ENCODE measurements around the gene FNDC3B. TPM values are rescaled to one million over a fixed set of nuclear protein-coding genes. Genes with fewer than 3 reads are reported as not detected.
A peak's percentile ranks its signal among the peaks of the same experiment; 100 is the strongest.

Gene FNDC3B
- total RNA-seq, 1 donor from 2014 or later, result 153 TPM

DNA sequence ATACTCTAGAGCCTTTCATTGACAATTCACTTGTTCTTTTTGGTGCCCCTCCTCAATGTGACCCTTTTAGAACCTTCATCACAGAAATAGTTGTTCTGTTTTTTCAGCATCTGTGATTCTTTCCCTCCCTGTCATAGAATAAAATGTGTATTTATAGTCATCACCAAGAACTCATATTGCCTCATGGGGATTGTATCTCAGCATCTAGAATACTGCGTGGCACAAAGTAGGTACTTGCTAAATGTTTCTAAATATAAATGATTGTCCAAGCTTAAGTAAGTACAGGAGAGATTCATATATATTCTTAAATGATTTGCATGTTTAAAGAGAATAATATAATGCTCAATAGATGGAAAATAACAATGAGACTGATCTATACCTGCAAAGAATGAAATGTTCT lies 190.1 kb downstream of the FNDC3B start:
- TF ChIP-seq, protein P1, sequence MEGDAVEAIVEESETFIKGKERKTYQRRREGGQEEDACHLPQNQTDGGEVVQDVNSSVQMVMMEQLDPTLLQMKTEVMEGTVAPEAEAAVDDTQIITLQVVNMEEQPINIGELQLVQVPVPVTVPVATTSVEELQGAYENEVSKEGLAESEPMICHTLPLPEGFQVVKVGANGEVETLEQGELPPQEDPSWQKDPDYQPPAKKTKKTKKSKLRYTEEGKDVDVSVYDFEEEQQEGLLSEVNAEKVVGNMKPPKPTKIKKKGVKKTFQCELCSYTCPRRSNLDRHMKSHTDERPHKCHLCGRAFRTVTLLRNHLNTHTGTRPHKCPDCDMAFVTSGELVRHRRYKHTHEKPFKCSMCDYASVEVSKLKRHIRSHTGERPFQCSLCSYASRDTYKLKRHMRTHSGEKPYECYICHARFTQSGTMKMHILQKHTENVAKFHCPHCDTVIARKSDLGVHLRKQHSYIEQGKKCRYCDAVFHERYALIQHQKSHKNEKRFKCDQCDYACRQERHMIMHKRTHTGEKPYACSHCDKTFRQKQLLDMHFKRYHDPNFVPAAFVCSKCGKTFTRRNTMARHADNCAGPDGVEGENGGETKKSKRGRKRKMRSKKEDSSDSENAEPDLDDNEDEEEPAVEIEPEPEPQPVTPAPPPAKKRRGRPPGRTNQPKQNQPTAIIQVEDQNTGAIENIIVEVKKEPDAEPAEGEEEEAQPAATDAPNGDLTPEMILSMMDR (IDR thresholded peaks at IDR 0.05), result no peak
- Histone ChIP-seq H3K9me3 (no peaks in the 10 kb centered on the region), H3K27ac (no peak overlapping the region), H3K4me1 (no peaks in the 10 kb centered on the region), H3K27me3 (ENCODE audit: low read depth) (no peaks in the 10 kb centered on the region), H3K36me3 (peaks cover 21% of the 10 kb centered on the region), H3K4me3 (no peak overlapping the region)
- no peak for ATAC-seq
- intact Hi-C loops (cut with DNase I), result no loop called here
- DNase-seq, result no peak

DNA sequence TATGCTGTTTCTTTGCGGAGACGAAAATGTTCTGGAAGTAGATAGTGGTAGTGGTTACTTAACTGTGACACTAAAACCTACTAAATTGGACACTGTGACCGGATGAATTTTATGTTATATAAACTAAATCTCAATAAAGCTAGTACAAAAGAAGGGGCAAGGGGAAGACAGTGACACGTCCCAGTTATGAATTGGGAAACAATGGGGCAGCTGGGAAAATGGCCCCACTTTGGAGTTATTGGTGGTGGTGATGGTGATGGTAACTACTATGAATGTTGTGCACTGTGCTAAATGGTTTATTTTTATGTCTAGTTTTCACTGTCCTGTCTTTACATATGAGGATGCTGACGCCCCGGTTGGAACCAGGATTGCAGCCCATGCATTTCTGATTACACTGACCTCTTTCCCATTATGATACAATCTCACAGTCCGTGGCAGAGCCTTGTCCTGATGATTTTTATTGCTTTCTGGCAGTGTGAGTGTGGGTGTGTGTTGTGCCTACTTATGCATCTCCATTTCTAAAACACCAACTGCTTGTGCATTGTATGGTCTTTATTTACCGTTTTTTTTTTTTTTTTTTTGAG lies 192.0 kb downstream of the FNDC3B start:
- no peak for DNase-seq

DNA sequence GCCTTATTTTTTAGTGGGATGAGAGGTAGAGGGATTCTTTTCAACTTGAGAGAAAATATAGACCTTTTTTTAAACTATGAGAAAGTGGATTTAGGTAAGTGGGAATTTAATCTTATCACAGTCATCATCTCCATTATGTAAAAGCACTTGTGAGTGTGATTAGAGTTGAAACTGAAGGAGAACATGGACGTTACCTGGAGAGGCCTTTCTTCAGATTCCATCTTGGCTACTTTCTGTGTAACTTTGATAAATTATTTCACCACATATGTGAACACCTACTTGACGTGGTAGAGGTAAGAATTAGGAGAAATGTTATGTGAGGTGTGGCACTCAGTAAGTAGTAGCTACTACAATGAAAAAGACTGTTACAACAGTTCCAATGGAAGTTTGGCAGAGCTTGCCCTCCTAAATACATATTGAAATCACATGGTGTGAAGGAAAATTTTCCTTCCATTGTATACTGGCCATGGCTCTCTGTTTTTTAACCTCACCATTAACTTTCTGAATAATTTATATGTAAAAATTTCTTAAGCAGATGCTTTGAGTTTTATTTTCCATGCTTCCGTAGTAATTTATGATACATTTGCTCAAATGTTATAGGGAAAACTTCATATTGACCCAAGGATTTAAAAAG lies 193.3 kb downstream of the FNDC3B start:
- Histone ChIP-seq H3K9me3 (no peaks in the 10 kb centered on the region), H3K4me1 (no peaks in the 10 kb centered on the region), H3K4me3 (no peak overlapping the region), H3K27me3 (ENCODE audit: low read depth) (no peaks in the 10 kb centered on the region), H3K27ac (no peak overlapping the region), H3K36me3 (peaks cover 11% of the 10 kb centered on the region)
- ATAC-seq, result peak in 1 of 2 donors; percentile 48
- TF ChIP-seq, protein P1 (IDR thresholded peaks at IDR 0.05), result no peak
- DNase-seq, result no peak
- intact Hi-C loops (cut with DNase I), result no loop called here

More for the DNA sequence above, 192.0 kb downstream of the FNDC3B start:
- no peak for ATAC-seq
- no peak overlapping the region for H3K27ac ChIP-seq
- no peaks in the 10 kb centered on the region for H3K27me3 ChIP-seq (ENCODE audit: low read depth)
- intact Hi-C loops (cut with DNase I), result no loop called here
- TF ChIP-seq, protein P1 (IDR thresholded peaks at IDR 0.05), result no peak
- no peak overlapping the region for H3K4me3 ChIP-seq
- H3K4me1 ChIP-seq, result no peaks in the 10 kb centered on the region
- H3K9me3 ChIP-seq, result no peaks in the 10 kb centered on the region
- H3K36me3 ChIP-seq, result peaks cover 21% of the 10 kb centered on the region

DNA sequence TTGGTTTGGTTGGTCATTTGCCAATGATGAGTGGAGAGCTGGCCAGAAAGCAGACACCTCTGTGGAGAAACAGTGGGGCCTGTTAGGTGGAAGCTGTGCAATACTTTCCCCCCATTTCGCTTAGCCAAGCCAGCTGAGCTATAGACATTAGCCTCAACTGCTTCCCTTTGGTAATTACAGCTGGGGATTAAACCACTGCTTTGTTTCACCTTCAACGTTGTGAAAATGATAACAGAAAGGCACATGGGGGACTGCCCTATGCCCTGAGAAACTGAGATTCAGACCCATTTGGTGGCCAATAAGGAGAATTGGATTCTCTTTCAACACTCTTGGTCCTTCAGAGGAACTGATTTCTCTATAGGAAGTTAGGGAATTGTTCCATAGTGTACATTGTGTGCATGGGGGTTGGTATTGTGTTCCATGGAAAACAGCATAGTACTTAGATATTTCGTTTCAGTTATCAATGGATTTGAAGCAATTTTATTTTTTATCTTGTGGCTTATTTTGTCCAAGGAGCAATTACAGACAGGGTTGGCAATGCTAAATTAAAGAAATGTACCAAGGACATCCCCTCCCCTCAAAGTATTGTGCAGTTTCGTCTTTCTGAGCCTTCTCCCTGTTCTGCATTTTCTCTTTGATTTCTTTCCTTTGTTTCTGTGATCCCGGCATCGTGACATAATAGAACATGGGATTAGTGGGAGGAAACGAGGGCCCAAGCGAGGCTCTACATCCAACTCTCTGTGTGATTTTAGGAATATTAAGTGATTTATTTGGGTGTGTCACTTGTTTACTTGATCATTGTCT lies 194.3 kb downstream of the FNDC3B start:
- intact Hi-C loops (cut with DNase I), result no loop called here
- DNase-seq (no peak), ATAC-seq (no peak)
- Histone ChIP-seq H3K27ac (no peak overlapping the region), H3K4me1 (no peaks in the 10 kb centered on the region), H3K9me3 (no peaks in the 10 kb centered on the region), H3K4me3 (no peak overlapping the region), H3K36me3 (peaks cover under 1% of the 10 kb centered on the region), H3K27me3 (ENCODE audit: low read depth) (no peaks in the 10 kb centered on the region)
- TF ChIP-seq, protein P1 (IDR thresholded peaks at IDR 0.05), result no peak

DNA sequence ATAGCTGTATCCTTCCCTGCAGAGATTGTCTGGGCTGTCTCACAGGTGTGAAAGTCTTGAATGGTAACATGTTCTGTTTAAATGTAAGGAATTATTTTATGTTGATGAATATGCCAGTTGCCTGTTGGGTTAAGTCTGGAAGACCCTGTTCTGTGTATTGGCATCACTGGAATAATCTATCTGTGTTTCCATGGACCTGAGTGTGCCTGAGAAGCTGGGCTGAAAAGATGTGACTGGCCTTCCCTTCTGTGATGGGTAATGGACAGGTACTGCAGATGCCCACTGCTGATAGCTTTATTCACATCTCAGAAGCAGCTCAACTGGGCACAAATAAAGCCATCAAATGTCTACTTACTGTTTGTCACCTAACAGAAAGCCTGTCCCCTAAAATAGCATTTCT lies 196.3 kb downstream of the FNDC3B start:
- Histone ChIP-seq H3K27me3 (ENCODE audit: low read depth) (no peaks in the 10 kb centered on the region), H3K27ac (no peak overlapping the region), H3K9me3 (no peaks in the 10 kb centered on the region), H3K4me3 (no peak overlapping the region), H3K36me3 (no peaks in the 10 kb centered on the region), H3K4me1 (no peaks in the 10 kb centered on the region)
- intact Hi-C loops (cut with DNase I), result no loop called here
- TF ChIP-seq, protein P1 (IDR thresholded peaks at IDR 0.05), result no peak
- ATAC-seq, result no peak
- DNase-seq, result no peak
